BLaER1 (cell line): Measurements from ENCODE around the gene SEMA5A.

ENCODE experiments used
- H3K27ac ChIP-seq: shearing (Covaris generic); formaldehyde crosslinking; 2 replicates; pipeline ENCODE4 v1.8.1; 2022
- H3K27me3 ChIP-seq: shearing (Covaris generic); formaldehyde crosslinking; 2 replicates; pipeline ENCODE4 v1.8.1; 2022
- H3K36me3 ChIP-seq: shearing (Covaris generic); formaldehyde crosslinking; 2 replicates; pipeline ENCODE4 v1.8.1; 2022
- H3K4me1 ChIP-seq: shearing (Covaris generic); formaldehyde crosslinking; 2 replicates; pipeline ENCODE4 v1.8.1; 2022
- H3K4me2 ChIP-seq: shearing (Covaris generic); formaldehyde crosslinking; 2 replicates; pipeline ENCODE4 v1.8.1; 2022
- H3K4me3 ChIP-seq: shearing (Covaris generic); formaldehyde crosslinking; 2 replicates; pipeline ENCODE4 v1.8.1; 2022
- H3K9ac ChIP-seq: shearing (Covaris generic); formaldehyde crosslinking; 2 replicates; pipeline ENCODE4 v1.8.1; 2022
- H3K9me3 ChIP-seq: shearing (Covaris generic); formaldehyde crosslinking; 2 replicates; pipeline ENCODE4 v1.8.1; 2022
- H4K20me1 ChIP-seq: shearing (Covaris generic); formaldehyde crosslinking; 2 replicates; pipeline ENCODE4 v1.8.1; 2022
- Cebpa-rat ChIP-seq: shearing (Covaris generic); IDR thresholded peaks from 2 replicates; pipeline ENCODE4 v1.8.1; 2022

SEMA5A gene

DNA sequence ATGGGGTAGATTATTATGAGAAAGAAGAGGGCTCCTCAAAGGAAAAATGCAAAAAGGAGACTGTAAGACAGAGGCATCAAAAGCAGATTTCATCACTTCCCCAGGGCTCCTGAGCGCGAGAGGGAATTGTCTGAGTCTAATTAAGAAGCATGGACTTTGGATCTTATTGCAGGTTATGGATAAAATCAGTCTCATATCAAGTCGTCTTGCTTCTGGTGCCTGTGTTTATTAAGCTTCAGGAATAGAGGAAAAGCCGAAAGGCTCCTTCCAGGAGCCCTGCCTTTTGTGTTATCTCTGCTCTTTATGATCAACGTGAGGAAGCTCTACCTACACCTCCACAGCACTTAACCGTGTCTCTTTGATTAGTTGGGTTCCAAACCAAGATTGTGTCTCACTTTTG is 25.0 kb upstream of the SEMA5A start:
- Histone ChIP-seq H3K4me2 (no peak overlapping the region), H3K9ac (no peak overlapping the region), H3K4me1 (no peaks in the 10 kb centered on the region), H3K27ac (no peak overlapping the region), H3K36me3 (no peaks in the 10 kb centered on the region), H3K27me3 (no peaks in the 10 kb centered on the region), H3K4me3 (no peak overlapping the region), H4K20me1 (no peaks in the 10 kb centered on the region), H3K9me3 (no peaks in the 10 kb centered on the region)
- no peak for TF ChIP-seq Cebpa-rat

DNA sequence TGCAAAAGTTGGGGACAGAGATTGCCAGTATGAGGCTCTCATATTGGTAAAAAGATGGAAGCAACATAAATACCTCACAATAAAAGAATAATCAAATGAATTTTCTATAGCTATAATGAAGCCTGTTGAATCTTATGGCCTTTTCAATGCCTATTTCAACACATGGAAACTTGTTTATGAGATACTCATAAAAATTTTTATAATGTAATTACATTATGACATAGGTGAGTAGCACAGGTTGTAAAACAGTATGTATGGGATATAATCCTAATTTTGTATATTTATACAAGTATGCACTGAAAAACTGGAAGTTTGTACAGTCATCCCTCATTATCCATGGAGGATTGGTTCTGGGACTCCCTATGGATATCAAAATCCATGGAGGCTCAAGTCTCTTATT is 21.2 kb upstream of the SEMA5A start:
- Histone ChIP-seq H3K27ac (no peak overlapping the region), H3K27me3 (no peaks in the 10 kb centered on the region), H3K9me3 (no peaks in the 10 kb centered on the region), H3K4me3 (no peak overlapping the region), H3K4me2 (no peak overlapping the region), H4K20me1 (no peaks in the 10 kb centered on the region), H3K36me3 (no peaks in the 10 kb centered on the region), H3K9ac (no peak overlapping the region), H3K4me1 (no peaks in the 10 kb centered on the region)
- TF ChIP-seq Cebpa-rat: no peak

DNA sequence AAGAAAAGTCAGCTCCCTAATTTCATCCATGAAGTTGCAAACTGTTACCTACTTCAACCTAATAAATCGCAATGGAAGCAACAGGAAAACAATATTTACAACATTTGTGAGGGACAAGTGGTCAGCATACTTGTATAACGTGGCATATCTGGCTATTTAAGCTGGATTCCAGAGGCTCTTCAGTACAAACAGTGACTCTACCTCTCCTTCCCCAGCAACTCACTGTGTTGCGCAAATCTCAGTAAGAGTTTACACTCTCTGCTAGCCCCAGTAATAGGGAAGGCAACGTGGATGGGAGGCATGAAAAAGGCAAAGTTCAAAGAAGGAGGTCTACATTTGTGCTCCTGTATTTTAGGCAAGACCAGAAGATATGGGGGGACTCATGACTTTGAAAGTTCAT is 18.9 kb upstream of the SEMA5A start:
- H3K27ac ChIP-seq: no peak overlapping the region
- H3K36me3 ChIP-seq: no peaks in the 10 kb centered on the region
- H3K9ac ChIP-seq: no peak overlapping the region
- H3K4me3 ChIP-seq: no peak overlapping the region
- no peaks in the 10 kb centered on the region for H4K20me1 ChIP-seq
- H3K27me3 ChIP-seq: no peaks in the 10 kb centered on the region
- no peaks in the 10 kb centered on the region for H3K9me3 ChIP-seq
- no peaks in the 10 kb centered on the region for H3K4me1 ChIP-seq
- no peak overlapping the region for H3K4me2 ChIP-seq
- TF ChIP-seq Cebpa-rat: no peak

DNA sequence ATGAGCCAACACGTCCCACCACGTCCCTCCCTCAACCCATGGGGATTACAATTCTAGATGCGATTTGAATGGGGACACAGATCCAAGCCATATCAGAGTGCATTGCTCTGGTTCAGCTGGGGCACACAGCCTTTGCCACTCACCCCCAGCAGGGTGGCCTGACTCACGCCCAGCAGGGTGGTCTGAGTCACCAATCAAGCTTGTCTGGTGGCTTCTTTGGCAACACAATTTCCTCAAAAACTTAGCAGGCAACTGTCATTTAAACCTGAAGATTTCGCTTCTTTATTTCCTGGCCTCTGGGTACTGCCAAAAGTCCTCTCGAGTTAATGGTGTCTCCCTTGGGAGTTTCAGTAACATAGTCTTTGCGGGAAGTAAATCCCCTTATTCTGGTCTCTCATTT is 16.3 kb upstream of the SEMA5A start:
- H3K27me3 ChIP-seq: no peaks in the 10 kb centered on the region
- H3K9ac ChIP-seq: no peak overlapping the region
- H3K4me2 ChIP-seq: no peak overlapping the region
- no peaks in the 10 kb centered on the region for H3K9me3 ChIP-seq
- TF ChIP-seq Cebpa-rat: no peak
- no peaks in the 10 kb centered on the region for H3K36me3 ChIP-seq
- no peaks in the 10 kb centered on the region for H4K20me1 ChIP-seq
- H3K4me1 ChIP-seq: no peaks in the 10 kb centered on the region
- H3K4me3 ChIP-seq: no peak overlapping the region
- H3K27ac ChIP-seq: no peak overlapping the region

DNA sequence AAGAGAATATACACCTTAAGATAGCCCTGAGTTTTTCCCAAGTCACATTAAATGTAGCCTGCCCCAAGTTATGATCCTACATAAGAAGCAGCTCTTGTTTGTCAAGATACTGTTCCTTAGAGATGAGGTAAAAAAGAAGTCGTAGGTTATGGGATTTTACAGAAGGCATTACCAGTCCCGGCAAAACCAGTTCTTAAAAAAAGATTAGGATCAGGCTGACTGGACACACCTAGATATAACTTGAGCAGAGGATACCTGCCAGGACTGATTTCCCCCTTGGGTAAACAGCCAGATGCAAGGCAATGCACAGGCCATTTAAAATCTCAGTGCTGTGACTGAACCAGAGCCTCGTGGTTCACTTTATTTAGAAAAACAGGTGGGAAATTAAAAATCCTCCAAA is 14.1 kb upstream of the SEMA5A start:
- no peaks in the 10 kb centered on the region for H3K4me1 ChIP-seq
- no peak for TF ChIP-seq Cebpa-rat
- H3K27me3 ChIP-seq: no peaks in the 10 kb centered on the region
- no peak overlapping the region for H3K4me2 ChIP-seq
- no peak overlapping the region for H3K27ac ChIP-seq
- H3K4me3 ChIP-seq: no peak overlapping the region
- no peaks in the 10 kb centered on the region for H4K20me1 ChIP-seq
- H3K9ac ChIP-seq: no peak overlapping the region
- no peaks in the 10 kb centered on the region for H3K36me3 ChIP-seq
- no peaks in the 10 kb centered on the region for H3K9me3 ChIP-seq

DNA sequence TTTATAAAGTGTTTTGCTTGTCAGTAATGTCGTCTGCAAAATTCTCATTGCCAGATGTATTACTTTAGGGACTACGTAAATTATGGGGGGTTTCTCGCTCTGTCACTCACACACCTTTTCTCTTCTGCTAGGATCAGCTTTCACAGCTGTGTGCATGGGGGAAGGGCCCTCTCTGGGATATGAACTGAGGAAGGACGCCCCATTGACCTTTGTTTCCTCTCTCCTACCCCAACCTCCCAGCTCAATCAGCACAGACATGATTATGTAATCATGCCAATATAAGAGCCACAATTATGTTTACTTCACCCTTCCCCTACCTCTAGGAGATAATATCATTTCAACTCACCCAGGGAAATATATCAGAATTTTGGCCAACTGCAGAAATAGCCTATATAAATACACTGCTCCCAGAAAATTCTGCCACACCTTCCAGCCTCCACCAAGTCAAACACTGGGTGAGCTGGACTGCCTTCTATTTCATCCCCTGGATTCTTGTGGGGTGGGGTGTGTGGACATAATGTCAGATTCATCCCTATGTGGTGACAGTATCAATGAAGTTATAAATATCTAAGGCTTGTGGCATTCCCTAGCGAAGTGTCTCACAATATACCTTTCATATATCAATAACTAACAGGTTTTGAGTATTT is 12.6 kb upstream of the SEMA5A start:
- H3K4me1 ChIP-seq: no peaks in the 10 kb centered on the region
- no peaks in the 10 kb centered on the region for H4K20me1 ChIP-seq
- H3K9me3 ChIP-seq: no peaks in the 10 kb centered on the region
- H3K36me3 ChIP-seq: no peaks in the 10 kb centered on the region
- H3K27me3 ChIP-seq: no peaks in the 10 kb centered on the region
- H3K4me2 ChIP-seq: no peak overlapping the region
- no peak overlapping the region for H3K27ac ChIP-seq
- no peak overlapping the region for H3K9ac ChIP-seq
- no peak for TF ChIP-seq Cebpa-rat
- no peak overlapping the region for H3K4me3 ChIP-seq

DNA sequence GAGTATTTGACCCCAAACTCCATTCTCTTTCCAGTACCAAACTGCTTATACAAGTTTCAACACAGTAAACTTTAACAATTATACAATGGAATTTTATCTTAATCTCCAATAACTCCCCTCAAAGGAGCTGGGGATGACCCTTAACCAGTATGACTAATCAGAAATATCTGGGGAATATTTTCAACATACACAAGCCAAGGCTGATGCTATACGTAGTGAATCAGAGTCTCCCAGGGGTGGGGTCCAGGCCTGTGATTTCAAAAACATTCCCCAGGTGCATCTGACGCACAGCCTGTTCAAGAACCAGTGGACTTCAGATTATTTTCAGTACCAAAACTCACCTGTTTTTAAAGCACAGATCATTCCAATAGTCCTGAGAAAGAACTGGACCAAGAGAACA is 11.8 kb upstream of the SEMA5A start:
- Histone ChIP-seq H4K20me1 (no peaks in the 10 kb centered on the region), H3K4me3 (no peak overlapping the region), H3K9ac (no peak overlapping the region), H3K4me1 (no peaks in the 10 kb centered on the region), H3K4me2 (no peak overlapping the region), H3K9me3 (no peaks in the 10 kb centered on the region), H3K27me3 (no peaks in the 10 kb centered on the region), H3K27ac (no peak overlapping the region), H3K36me3 (no peaks in the 10 kb centered on the region)
- TF ChIP-seq Cebpa-rat: no peak

DNA sequence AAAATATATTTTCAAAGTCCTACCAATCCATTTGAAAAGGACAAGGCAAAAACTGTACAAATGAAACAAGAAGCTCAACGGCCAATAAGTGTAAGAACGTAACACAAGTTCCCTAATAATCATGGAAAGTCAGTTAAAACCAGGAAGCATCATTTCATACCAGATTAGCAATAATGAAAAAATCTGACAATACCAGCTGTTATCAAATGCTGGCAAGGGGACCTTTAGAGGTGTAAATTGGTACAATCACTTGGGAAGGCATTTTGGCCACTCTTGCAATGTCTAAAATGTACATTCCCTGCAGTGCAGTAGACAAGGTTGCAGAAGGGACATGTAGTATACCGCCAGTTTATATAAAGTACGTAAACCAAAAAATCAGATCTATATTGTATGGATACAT is 10.1 kb upstream of the SEMA5A start:
- Histone ChIP-seq H3K36me3 (no peaks in the 10 kb centered on the region), H3K9ac (no peak overlapping the region), H3K27ac (no peak overlapping the region), H3K4me3 (no peak overlapping the region), H3K4me2 (no peak overlapping the region), H3K27me3 (no peaks in the 10 kb centered on the region), H4K20me1 (no peaks in the 10 kb centered on the region), H3K4me1 (no peaks in the 10 kb centered on the region), H3K9me3 (no peaks in the 10 kb centered on the region)
- no peak for TF ChIP-seq Cebpa-rat

DNA sequence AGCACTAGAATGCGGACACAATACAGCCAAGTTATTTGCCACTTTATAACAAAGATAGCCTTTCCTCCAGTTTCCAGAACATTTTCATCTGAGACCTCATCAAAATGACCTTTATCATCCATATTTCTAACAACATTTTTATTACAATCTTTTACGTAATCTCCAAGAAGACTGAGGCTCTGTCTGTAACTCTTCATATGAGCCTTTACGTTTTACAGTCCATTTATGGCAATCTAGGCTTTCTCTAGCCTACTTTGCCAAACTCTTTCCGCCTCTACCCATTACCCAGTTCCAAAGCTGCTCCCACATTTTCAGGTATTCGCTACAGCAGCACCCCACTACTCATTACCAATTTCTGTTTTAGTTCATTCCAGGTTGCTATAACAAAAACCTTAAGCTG is 8.2 kb upstream of the SEMA5A start:
- no peak for TF ChIP-seq Cebpa-rat
- Histone ChIP-seq H4K20me1 (no peaks in the 10 kb centered on the region), H3K4me1 (no peaks in the 10 kb centered on the region), H3K9ac (no peak overlapping the region), H3K27me3 (no peaks in the 10 kb centered on the region), H3K9me3 (no peaks in the 10 kb centered on the region), H3K27ac (no peak overlapping the region), H3K4me2 (no peak overlapping the region), H3K4me3 (no peak overlapping the region), H3K36me3 (no peaks in the 10 kb centered on the region)

DNA sequence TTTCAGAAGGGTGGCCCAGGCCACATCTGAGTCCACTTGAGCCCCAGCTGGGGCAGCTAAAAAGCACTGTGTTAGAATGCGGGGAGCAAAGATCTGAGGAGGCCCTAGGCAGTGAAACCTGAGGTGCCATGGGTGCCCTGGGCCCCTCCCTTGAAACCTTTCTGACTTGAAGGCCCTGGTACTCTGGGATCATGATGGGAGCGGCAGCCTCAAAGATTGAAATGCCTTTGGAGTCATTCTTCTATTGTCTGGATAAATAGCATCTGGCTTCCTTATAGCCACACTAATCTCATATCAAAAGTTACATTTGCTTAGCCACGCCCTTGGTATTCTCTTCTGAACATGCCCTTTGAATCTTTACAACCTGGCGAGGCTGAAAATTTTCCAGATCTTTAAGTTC is 7.7 kb upstream of the SEMA5A start:
- H3K4me3 ChIP-seq: no peak overlapping the region
- no peaks in the 10 kb centered on the region for H4K20me1 ChIP-seq
- no peaks in the 10 kb centered on the region for H3K36me3 ChIP-seq
- no peak overlapping the region for H3K27ac ChIP-seq
- no peak overlapping the region for H3K4me2 ChIP-seq
- H3K4me1 ChIP-seq: no peaks in the 10 kb centered on the region
- H3K9me3 ChIP-seq: no peaks in the 10 kb centered on the region
- H3K9ac ChIP-seq: no peak overlapping the region
- H3K27me3 ChIP-seq: no peaks in the 10 kb centered on the region
- TF ChIP-seq Cebpa-rat: no peak
